C4-2B (cell line): ENCODE measurements around the gene FCER2.

Experiments
- ZFX ChIP-seq: fragments of 450-650 bp; IDR thresholded peaks from 2 replicates; pipeline ENCODE4 v1.6.1; 2017
- TF ChIP-seq, protein P1 (sequence below): fragments of 450-650 bp; conservative IDR thresholded peaks from 2 replicates; pipeline ENCODE4 v1.5.1; 2017; ENCODE audit warnings: mild to moderate bottlenecking

DNA sequence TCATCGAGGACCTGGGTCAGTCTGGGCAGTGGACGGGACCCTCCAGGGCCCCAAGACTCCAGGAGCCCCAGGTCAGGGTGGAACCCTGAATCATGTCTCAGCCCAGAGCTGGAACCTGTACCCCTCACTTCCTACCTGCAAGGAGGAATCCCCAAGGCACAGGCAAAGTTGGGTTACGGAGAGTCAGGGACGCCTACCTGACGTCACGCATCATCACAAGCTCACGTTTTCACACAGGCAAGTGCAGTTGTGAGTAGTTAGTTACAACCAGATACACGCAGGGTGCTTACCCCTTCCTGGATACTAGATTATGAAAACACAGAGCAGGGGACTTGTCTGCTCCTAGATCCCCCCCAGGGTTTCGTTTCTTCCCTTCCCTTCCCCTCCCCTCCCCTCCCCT is 31.1 kb downstream of the FCER2 start:
- TF ChIP-seq, protein P1, sequence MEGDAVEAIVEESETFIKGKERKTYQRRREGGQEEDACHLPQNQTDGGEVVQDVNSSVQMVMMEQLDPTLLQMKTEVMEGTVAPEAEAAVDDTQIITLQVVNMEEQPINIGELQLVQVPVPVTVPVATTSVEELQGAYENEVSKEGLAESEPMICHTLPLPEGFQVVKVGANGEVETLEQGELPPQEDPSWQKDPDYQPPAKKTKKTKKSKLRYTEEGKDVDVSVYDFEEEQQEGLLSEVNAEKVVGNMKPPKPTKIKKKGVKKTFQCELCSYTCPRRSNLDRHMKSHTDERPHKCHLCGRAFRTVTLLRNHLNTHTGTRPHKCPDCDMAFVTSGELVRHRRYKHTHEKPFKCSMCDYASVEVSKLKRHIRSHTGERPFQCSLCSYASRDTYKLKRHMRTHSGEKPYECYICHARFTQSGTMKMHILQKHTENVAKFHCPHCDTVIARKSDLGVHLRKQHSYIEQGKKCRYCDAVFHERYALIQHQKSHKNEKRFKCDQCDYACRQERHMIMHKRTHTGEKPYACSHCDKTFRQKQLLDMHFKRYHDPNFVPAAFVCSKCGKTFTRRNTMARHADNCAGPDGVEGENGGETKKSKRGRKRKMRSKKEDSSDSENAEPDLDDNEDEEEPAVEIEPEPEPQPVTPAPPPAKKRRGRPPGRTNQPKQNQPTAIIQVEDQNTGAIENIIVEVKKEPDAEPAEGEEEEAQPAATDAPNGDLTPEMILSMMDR, result no peak
- no peak for TF ChIP-seq ZFX
